ENCODE measurements around the gene MLST8.

- no peak for TF ChIP-seq CTCF (IDR thresholded peaks at IDR 0.05)
- TF ChIP-seq EZH2 (IDR thresholded peaks at IDR 0.05; ENCODE audit: borderline replicate concordance, insufficient read depth, low read depth, low read length, poor library complexity, severe bottlenecking), result no peak
Measured at GRCh38 chr16:2179107-2179501, 26.1 kb upstream of the MLST8 start.

All from B cell (primary cell).